Endothelial cell of umbilical vein (primary cell): ENCODE data around the gene CTTNBP2.

Experiments used
- CTCF ChIP-seq, 2 donors: IDR thresholded peaks; 1 replicate in 1 of 2; 2 replicates in 1 of 2; pipeline ENCODE4 v1.5.1; 2011; ENCODE audit warnings: low read length in 2 of 2, mild to moderate bottlenecking in 2 of 2, moderate library complexity in 2 of 2, control low read depth in 1 of 2, inconsistent platforms in 1 of 2, low read depth in 1 of 2; ENCODE audit not compliant: insufficient read depth in 1 of 2; ENCODE audit errors: extremely low read depth in 1 of 2
- EZH2 ChIP-seq: IDR thresholded peaks from 2 replicates; pipeline ENCODE4 v1.6.1; 2012; ENCODE audit warnings: borderline replicate concordance, low read depth, mild to moderate bottlenecking, moderate library complexity, low read length, inconsistent platforms; ENCODE audit not compliant: severe bottlenecking
- FOS ChIP-seq: IDR thresholded peaks from 2 replicates; pipeline ENCODE4 v1.6.1; 2011; ENCODE audit warnings: mild to moderate bottlenecking, low read length, moderate library complexity, borderline replicate concordance; ENCODE audit not compliant: insufficient read depth
- GATA2 ChIP-seq: IDR thresholded peaks from 2 replicates; pipeline ENCODE4 v1.7.0; 2011; ENCODE audit warnings: low read depth, mild to moderate bottlenecking, moderate library complexity, mixed read lengths, low read length; ENCODE audit not compliant: insufficient read length, insufficient read depth
- JUN ChIP-seq: IDR thresholded peaks from 2 replicates; pipeline ENCODE4 v1.6.1; 2011; ENCODE audit warnings: borderline replicate concordance, low read depth; ENCODE audit not compliant: insufficient read length, insufficient read depth
- MAX ChIP-seq: IDR thresholded peaks from 2 replicates; pipeline ENCODE4 v1.6.1; 2011; ENCODE audit not compliant: insufficient read depth, insufficient read length
- MYC ChIP-seq: IDR thresholded peaks from one replicate; pipeline ENCODE4 v1.6.1; 2011; ENCODE audit warnings: mild to moderate bottlenecking, low read depth, low read length
- POLR2A ChIP-seq: IDR thresholded peaks from 2 replicates; pipeline ENCODE4 v1.6.1; 2012; ENCODE audit warnings: low read depth, mild to moderate bottlenecking, control low read depth, low read length
- POLR2AphosphoS5 ChIP-seq: IDR thresholded peaks from 2 replicates; pipeline ENCODE4 v1.6.1; 2012; ENCODE audit warnings: low read depth, mild to moderate bottlenecking, control low read depth, low read length, moderate library complexity; ENCODE audit not compliant: insufficient read depth

- TF ChIP-seq EZH2 (no peak), CTCF (IDR thresholded peaks at IDR 0.05; ENCODE audit: extremely low read depth in 1 of 2, insufficient read depth in 1 of 2, low read depth in 1 of 2, low read length in 2 of 2) (no peak), POLR2AphosphoS5 (no peak), POLR2A (no peak), JUN (no peak), MAX (no peak), MYC (no peak), FOS (no peak), GATA2 (no peak)
These were observed 22.0 kb upstream of the CTTNBP2 start for GRCh38 chr7:117895276-117895675.
